IMR-90 (cell line): Measurements from ENCODE around the gene MFAP1.

Experiments used
- CEBPB ChIP-seq: IDR thresholded peaks from 2 replicates; pipeline ENCODE4 v1.6.1; 2012; ENCODE audit warnings: low read depth, low read length, improper control_type of control experiment
- CHD1 ChIP-seq: IDR thresholded peaks from 2 replicates; pipeline ENCODE4 v1.6.1; 2012; ENCODE audit warnings: low read depth, low read length, improper control_type of control experiment
- CTCF ChIP-seq: conservative IDR thresholded peaks from 2 replicates; pipeline ENCODE4 v1.5.1; 2012; ENCODE audit warnings: mild to moderate bottlenecking, low read depth, low read length, improper control_type of control experiment
- FOS ChIP-seq: fragments of 150-350 bp; IDR thresholded peaks from 2 replicates; pipeline ENCODE4 v1.6.1; 2016; ENCODE audit warnings: low read depth, low read length
- MAFK ChIP-seq: IDR thresholded peaks from 2 replicates; pipeline ENCODE4 v1.6.1; 2012; ENCODE audit warnings: low read depth, low read length, improper control_type of control experiment
- POLR2A ChIP-seq: IDR thresholded peaks from 2 replicates; pipeline ENCODE4 v1.6.1; 2012; ENCODE audit warnings: mild to moderate bottlenecking, low read depth, low read length
- RAD21 ChIP-seq: IDR thresholded peaks from 2 replicates; pipeline ENCODE4 v1.6.1; 2012; ENCODE audit warnings: low read length, improper control_type of control experiment
- RCOR1 ChIP-seq: IDR thresholded peaks from 2 replicates; pipeline ENCODE4 v1.6.1; 2012; ENCODE audit warnings: mild to moderate bottlenecking, low read length, improper control_type of control experiment; ENCODE audit not compliant: insufficient replicate concordance
- RFX5 ChIP-seq: IDR thresholded peaks from 2 replicates; pipeline ENCODE4 v1.8.0; 2012; ENCODE audit warnings: low read depth, mild to moderate bottlenecking, low read length, moderate library complexity
- SMC3 ChIP-seq: fragments of 150-350 bp; IDR thresholded peaks from 2 replicates; pipeline ENCODE4 v1.6.1; 2016; ENCODE audit warnings: low read depth, mild to moderate bottlenecking, antibody characterized with exemption, low read length, moderate library complexity
- USF2 ChIP-seq: fragments of 150-350 bp; IDR thresholded peaks from 2 replicates; pipeline ENCODE4 v1.6.1; 2017; ENCODE audit warnings: mild to moderate bottlenecking, antibody characterized with exemption, low read length, low read depth

GRCh38 chr15:43789409-43789808 lies 35.1 kb downstream of the MFAP1 start:
- no peak for TF ChIP-seq CHD1
- no peak for TF ChIP-seq CTCF
- TF ChIP-seq SMC3: no peak
- no peak for TF ChIP-seq POLR2A
- TF ChIP-seq CEBPB: no peak
- no peak for TF ChIP-seq RCOR1
- no peak for TF ChIP-seq FOS
- no peak for TF ChIP-seq USF2
- no peak for TF ChIP-seq RFX5
- TF ChIP-seq RAD21: no peak
- TF ChIP-seq MAFK: no peak
